Measurements from ENCODE around the gene RFX5. TPM values are rescaled to one million over a fixed set of nuclear protein-coding genes. Genes with fewer than 3 reads are reported as not detected.

The RFX5 gene
- total RNA-seq, 1 experiment from 2014 or later: 52.7 TPM

DNA sequence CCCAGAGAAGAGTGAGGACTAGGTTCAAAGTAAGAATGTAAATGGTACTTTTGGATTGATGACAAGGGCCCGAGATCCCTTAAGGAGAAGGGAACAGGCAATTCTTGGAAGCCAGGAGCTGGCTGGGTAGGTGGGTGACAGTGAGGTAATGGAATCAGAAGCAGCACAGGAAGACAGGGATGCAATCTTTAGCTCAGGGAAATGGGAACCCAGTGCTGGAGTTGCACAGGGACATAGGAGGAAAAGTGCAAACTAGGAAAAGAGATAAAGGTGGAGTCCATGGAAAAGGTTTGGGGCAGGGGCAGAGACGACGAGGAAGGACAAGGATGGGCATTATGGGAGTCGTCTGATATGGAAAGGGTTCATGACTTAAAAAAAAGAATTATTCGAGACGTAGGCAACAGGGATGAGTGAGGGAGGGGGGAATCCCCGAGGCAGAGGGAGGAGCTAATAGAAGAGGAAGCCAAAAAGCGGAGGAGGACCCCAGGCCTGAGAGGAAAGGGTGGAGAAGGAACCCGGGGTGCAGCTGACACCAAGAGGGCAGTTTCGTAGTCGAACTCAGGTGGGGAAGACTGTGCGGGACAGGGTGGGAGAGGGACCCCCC lies 20.3 kb downstream of the RFX5 start (continued):
- TF ChIP-seq, protein P1, sequence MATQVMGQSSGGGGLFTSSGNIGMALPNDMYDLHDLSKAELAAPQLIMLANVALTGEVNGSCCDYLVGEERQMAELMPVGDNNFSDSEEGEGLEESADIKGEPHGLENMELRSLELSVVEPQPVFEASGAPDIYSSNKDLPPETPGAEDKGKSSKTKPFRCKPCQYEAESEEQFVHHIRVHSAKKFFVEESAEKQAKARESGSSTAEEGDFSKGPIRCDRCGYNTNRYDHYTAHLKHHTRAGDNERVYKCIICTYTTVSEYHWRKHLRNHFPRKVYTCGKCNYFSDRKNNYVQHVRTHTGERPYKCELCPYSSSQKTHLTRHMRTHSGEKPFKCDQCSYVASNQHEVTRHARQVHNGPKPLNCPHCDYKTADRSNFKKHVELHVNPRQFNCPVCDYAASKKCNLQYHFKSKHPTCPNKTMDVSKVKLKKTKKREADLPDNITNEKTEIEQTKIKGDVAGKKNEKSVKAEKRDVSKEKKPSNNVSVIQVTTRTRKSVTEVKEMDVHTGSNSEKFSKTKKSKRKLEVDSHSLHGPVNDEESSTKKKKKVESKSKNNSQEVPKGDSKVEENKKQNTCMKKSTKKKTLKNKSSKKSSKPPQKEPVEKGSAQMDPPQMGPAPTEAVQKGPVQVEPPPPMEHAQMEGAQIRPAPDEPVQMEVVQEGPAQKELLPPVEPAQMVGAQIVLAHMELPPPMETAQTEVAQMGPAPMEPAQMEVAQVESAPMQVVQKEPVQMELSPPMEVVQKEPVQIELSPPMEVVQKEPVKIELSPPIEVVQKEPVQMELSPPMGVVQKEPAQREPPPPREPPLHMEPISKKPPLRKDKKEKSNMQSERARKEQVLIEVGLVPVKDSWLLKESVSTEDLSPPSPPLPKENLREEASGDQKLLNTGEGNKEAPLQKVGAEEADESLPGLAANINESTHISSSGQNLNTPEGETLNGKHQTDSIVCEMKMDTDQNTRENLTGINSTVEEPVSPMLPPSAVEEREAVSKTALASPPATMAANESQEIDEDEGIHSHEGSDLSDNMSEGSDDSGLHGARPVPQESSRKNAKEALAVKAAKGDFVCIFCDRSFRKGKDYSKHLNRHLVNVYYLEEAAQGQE (IDR thresholded peaks at IDR 0.05; ENCODE audit: low read depth): no peak
- TF ChIP-seq YY1 (IDR thresholded peaks at IDR 0.05; ENCODE audit: extremely low read depth, insufficient replicate concordance, low read depth, low read length): no peak

DNA sequence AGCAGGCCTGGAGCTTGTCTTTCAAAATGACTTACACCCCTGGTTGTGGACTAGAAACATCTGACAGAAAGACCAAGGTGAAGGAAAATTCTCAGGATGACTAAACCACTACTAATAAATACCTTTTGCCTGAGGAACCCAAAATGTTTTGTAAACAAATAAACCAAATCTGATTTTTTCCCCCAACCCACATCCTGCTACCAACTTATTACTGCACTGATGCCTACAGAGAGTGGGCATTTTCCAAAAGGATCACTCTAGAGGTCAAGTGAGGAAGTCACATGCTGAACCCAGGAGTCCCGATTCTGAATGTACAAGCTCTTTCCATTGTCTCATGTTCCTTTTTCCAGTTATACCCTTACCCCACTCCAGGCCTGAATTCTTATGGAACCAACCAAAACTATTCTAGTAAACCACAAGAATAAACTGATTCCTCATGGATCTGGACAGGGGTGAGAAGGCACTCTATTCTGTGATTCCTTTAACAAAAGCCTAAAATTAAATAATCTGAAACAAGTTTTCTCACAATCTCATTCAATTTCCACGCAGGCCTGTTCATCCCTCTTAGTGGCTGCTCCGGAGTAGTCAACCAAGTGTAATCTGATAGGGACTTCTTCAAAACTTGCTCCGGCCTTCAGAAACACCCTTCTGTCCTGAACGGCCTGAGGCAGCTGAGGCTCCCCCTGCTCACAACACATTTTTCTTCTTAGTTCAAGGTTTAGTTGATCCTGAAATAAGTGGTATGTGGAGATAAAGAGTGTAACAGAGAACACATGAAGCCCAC lies 21.2 kb downstream of the RFX5 start:
- H3K27ac ChIP-seq (ENCODE audit: low read depth, low read length): no peak overlapping the region
- ChIA-PET RAD21 (ENCODE audit: low non-redundant PET in 1 of 2, low total read pairs in 2 of 2, uncharacterized antibody in 2 of 2, unreplicated experiment in 2 of 2) (interaction anchor here in 1 of 2 experiments (1.6 kb wide), 1 partner anchor 15 kb away, joined by 6 read pairs; no protein-coding TSS in a partner anchor), CTCF (interaction anchor here (1.1 kb wide), 2 partner anchors 15 to 25 kb away, joined by 4 to 6 read pairs; no protein-coding TSS in a partner anchor), POLR2A (interaction anchor here (1.8 to 2.3 kb wide), 3 partner anchors 12 to 15 kb away, joined by 8 to 18 read pairs (median 11); no protein-coding TSS in a partner anchor)
- peaks cover 14% of the 10 kb centered on the region for H3K79me2 ChIP-seq (ENCODE audit: insufficient read depth, low read length)
- no peak overlapping the region for H2AFZ ChIP-seq (ENCODE audit: low read depth, low read length, poor library complexity, severe bottlenecking)
- peaks cover 0 to under 1% of the 10 kb centered on the region in 2 experiments; a peak in 1 of 4 replicates for H3K36me3 ChIP-seq (ENCODE audit: control insufficient read depth in 1 of 2, insufficient read depth in 2 of 2, low read length in 2 of 2)
- peaks cover 12 to 24% of the 10 kb centered on the region in 2 experiments for H3K4me1 ChIP-seq (ENCODE audit: control insufficient read depth in 1 of 2, insufficient read depth in 2 of 2, low read length in 2 of 2)
- peak overlapping the region; percentile 73 for H3K9ac ChIP-seq (ENCODE audit: low read length)
- H3K4me3 ChIP-seq (replicated peaks in 1 of 2; ENCODE audit: low read depth in 1 of 2, low read length in 2 of 2): peak overlapping the region; percentile 80 to 82
- no peaks in the 10 kb centered on the region for H3K27me3 ChIP-seq (ENCODE audit: insufficient read depth, low read length)
- H4K20me1 ChIP-seq (ENCODE audit: insufficient read depth): no peaks in the 10 kb centered on the region
- DNase-seq (ENCODE audit: low read depth, low spot score) (no peak), ATAC-seq (no peak)
- no peaks in the 10 kb centered on the region for H3K9me2 ChIP-seq (ENCODE audit: insufficient read depth)
- intact Hi-C loops (cut with micrococcal nuclease): loop anchor here (5.0 kb wide), 1 partner anchor 129 kb away; the partner anchor contains the start of gene PIP5K1A
- peak overlapping the region; percentile 96 for H3K4me2 ChIP-seq (ENCODE audit: low read length)
- BruUV-seq (replicated peaks): TSS peak; percentile 62
- no peaks in the 10 kb centered on the region for H3K9me3 ChIP-seq (ENCODE audit: control insufficient read depth in 1 of 2, insufficient read depth in 1 of 2, low read depth in 1 of 2, low read length in 2 of 2)
- TF ChIP-seq POLR2A (IDR thresholded peaks at IDR 0.05; ENCODE audit: borderline replicate concordance, extremely low read depth, insufficient read depth, insufficient read length) (no peak), JUND (IDR thresholded peaks at IDR 0.05) (no peak), RAD21 (IDR thresholded peaks at IDR 0.05; ENCODE audit: low read depth) (no peak), TCF7L2 (IDR thresholded peaks at IDR 0.05; ENCODE audit: borderline replicate concordance, extremely low read depth, insufficient read depth, insufficient read length) (no peak), SP1 (IDR thresholded peaks at IDR 0.05; ENCODE audit: low read depth) (no peak), ZNF274 (IDR thresholded peaks at IDR 0.05; ENCODE audit: low read depth, low read length) (no peak), EZH2phosphoT487 (IDR thresholded peaks at IDR 0.05; ENCODE audit: borderline replicate concordance) (no peak), ELF1 (IDR thresholded peaks at IDR 0.05; ENCODE audit: borderline replicate concordance, low read depth) (no peak), CEBPB (IDR thresholded peaks at IDR 0.05; ENCODE audit: low read depth) (no peak), POLR2AphosphoS5 (IDR thresholded peaks at IDR 0.05; ENCODE audit: low read depth, low read length) (no peak), SIN3A (IDR thresholded peaks at IDR 0.05; ENCODE audit: low read depth) (no peak), FOSL1 (IDR thresholded peaks at IDR 0.05; ENCODE audit: low read depth) (no peak)
- TF ChIP-seq, protein P1 (IDR thresholded peaks at IDR 0.05; ENCODE audit: low read depth): no peak
- TF ChIP-seq, protein P2, sequence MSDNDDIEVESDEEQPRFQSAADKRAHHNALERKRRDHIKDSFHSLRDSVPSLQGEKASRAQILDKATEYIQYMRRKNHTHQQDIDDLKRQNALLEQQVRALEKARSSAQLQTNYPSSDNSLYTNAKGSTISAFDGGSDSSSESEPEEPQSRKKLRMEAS (IDR thresholded peaks at IDR 0.05): no peak
- TF ChIP-seq, protein P3, sequence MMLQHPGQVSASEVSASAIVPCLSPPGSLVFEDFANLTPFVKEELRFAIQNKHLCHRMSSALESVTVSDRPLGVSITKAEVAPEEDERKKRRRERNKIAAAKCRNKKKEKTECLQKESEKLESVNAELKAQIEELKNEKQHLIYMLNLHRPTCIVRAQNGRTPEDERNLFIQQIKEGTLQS (IDR thresholded peaks at IDR 0.05): no peak

Measured in HCT116 (cell line).